ENCODE results near the gene FABP7. TPM values are rescaled to one million over a fixed set of nuclear protein-coding genes. Genes with fewer than 3 reads are reported as not detected.
A peak's percentile ranks its signal among the peaks of the same experiment; 100 is the strongest.
"Not testable (repeated sequence)": the region's sequence is repeated elsewhere in the genome, so short reads cannot be mapped to it uniquely, and the experiment has no call there.

The FABP7 gene
- total RNA-seq: not detected
- long read RNA-seq: 0 reads

- no peak for DNase-seq (ENCODE audit: low spot score)
Measured at GRCh38 chr6:122779667-122780066, at the start of gene FABP7. FABP7 (plus strand) TSS chr6:122779716; CDS start chr6:122779795, 79 bp downstream.

GRCh38 chr6:122730334-122730733 lies 49.2 kb upstream of the FABP7 start:
- DNase-seq (ENCODE audit: low spot score): no peak

GRCh38 chr6:122730775-122731386 lies 48.6 kb upstream of the FABP7 start:
- DNase-seq (ENCODE audit: low spot score): no peak

GRCh38 chr6:122733259-122733658 lies 46.3 kb upstream of the FABP7 start:
- no peak for DNase-seq (ENCODE audit: low spot score)

- no peak for DNase-seq (ENCODE audit: low spot score)
Measured at GRCh38 chr6:122734529-122735395, 44.8 kb upstream of the FABP7 start.

GRCh38 chr6:122735582-122735981 lies 43.9 kb upstream of the FABP7 start:
- DNase-seq (ENCODE audit: low spot score): no peak

GRCh38 chr6:122736163-122736562 lies 43.4 kb upstream of the FABP7 start:
- no peak for DNase-seq (ENCODE audit: low spot score)

GRCh38 chr6:122736616-122737015 lies 42.9 kb upstream of the FABP7 start:
- no peak for DNase-seq (ENCODE audit: low spot score)

- no peak for DNase-seq (ENCODE audit: low spot score)
Measured at GRCh38 chr6:122740091-122740490, 39.4 kb upstream of the FABP7 start.

GRCh38 chr6:122740936-122741335 lies 38.6 kb upstream of the FABP7 start:
- DNase-seq (ENCODE audit: low spot score): no peak

- not testable (repeated sequence) for DNase-seq (ENCODE audit: low spot score)
Measured at GRCh38 chr6:122744247-122744646, 35.3 kb upstream of the FABP7 start.

- DNase-seq (ENCODE audit: low spot score): not testable (repeated sequence)
Measured at GRCh38 chr6:122744856-122745255, 34.7 kb upstream of the FABP7 start.

GRCh38 chr6:122746688-122747087 lies 32.8 kb upstream of the FABP7 start:
- DNase-seq (ENCODE audit: low spot score): no peak

GRCh38 chr6:122747573-122747972 lies 31.9 kb upstream of the FABP7 start:
- DNase-seq (ENCODE audit: low spot score): peak; percentile 51

GRCh38 chr6:122748945-122749344 lies 30.6 kb upstream of the FABP7 start:
- not testable (repeated sequence) for DNase-seq (ENCODE audit: low spot score)

- no peak for DNase-seq (ENCODE audit: low spot score)
Measured at GRCh38 chr6:122749451-122750050, 30.0 kb upstream of the FABP7 start.

- no peak for DNase-seq (ENCODE audit: low spot score)
Measured at GRCh38 chr6:122751326-122751725, 28.2 kb upstream of the FABP7 start.

- no peak for DNase-seq (ENCODE audit: low spot score)
Measured at GRCh38 chr6:122752459-122752858, 27.1 kb upstream of the FABP7 start.

GRCh38 chr6:122753000-122753687 lies 26.4 kb upstream of the FABP7 start:
- no peak for DNase-seq (ENCODE audit: low spot score)

GRCh38 chr6:122753688-122754056 lies 25.8 kb upstream of the FABP7 start:
- no peak for DNase-seq (ENCODE audit: low spot score)

- no peak for DNase-seq (ENCODE audit: low spot score)
Measured at GRCh38 chr6:122754191-122754731, 25.3 kb upstream of the FABP7 start.

All from mesenteric fat pad (tissue), 1 donor.